HG03159 (cell line): ENCODE results near the gene OXCT2.
"Not testable (repeated sequence)": the region's sequence is repeated elsewhere in the genome, so short reads cannot be mapped to it uniquely, and the experiment has no call there.

Experiments
- ATAC-seq: cut with Tn5 transposase; IDR thresholded peaks from one replicate; pipeline ENCODE4 v1.9.1; 2021; ENCODE audit warnings: mild to moderate bottlenecking, moderate library complexity; ENCODE audit not compliant: unreplicated experiment

Gene OXCT2

DNA sequence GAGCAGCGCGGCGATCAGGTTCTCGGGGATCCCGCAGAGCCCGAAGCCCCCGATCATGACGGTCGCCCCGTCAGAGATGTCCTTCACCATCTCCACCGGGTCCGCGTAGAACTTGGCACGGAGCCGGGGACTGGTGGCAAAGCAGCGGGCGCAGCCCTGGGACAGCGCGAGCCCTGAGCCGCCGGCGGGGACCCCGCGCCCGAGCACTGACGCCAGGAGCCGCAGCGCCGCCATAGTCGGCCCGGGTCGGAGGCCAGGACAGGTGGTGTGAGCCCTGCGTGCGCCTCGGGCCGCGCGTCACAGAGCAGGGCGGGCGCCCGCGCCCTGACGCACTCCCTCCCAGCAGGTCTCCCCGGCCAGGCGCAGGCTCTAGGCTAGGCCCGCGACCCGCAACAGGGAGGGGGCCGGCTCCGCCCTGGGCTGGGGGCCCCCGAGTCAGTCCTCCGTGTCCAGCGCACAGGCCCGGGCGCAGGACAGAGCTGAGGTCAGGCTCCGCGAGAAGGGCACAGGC is at the start of gene OXCT2:
Gene OXCT2, minus strand, starts transcription at position 327 of the 511 bp plus-strand sequence. Its CDS starts 93 bp downstream, at position 234.
- ATAC-seq = not testable (repeated sequence)

DNA sequence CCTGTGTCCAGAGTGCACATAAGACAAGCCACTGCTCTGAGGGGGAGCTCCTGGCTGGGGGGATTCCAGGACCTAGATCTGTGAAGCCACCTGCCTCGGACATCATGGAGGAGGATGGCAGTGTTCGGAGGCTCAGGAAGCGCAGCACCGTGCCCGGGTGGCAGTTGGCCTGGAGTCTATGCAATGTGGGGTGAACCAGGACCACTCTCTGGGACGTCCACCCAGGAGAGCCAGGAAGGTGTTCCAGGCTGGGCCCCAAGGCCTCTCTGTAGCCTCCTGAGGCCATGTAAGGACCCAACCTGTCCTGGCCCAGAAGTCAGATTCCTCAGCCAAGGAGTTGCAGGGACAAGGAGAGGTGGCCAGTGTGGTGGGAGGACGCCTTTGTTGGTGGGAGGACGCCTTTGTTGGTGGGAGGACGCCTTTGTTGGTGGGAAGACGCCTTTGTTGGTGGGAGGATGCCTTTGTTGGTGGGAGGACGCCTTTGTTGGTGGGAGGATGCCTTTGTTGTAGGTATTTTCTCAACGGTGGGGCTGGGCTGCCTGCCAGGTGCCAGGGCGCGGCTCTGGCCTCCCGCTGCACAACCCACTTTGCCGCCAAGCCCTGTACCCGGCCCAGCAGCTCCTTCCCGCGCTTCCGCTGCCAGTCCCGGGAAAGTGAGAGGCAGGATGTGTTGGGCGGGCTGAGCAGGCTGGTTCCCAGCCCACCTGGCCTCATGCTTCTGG is 48.1 kb upstream of the OXCT2 start:
- no peak for ATAC-seq

DNA sequence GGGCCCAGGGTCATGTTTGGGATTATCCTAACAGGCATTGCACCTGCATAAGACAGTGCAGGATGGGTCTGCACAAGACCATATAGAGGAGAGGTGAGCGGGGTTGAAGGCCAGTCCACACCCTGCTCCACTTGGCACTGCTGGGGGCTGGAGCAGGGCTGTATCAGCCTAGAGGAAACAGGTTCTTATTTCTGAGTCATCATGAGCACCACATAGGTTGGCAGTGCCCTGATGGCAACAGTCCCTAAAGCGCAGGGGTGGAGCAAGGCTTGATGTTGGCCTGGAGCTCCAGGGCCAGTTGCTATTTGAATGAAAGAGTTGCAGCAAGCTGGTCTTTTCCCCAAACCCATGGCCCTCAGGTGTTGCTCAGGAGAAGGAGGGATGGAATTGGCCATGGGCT is 47.3 kb upstream of the OXCT2 start:
- no peak for ATAC-seq

DNA sequence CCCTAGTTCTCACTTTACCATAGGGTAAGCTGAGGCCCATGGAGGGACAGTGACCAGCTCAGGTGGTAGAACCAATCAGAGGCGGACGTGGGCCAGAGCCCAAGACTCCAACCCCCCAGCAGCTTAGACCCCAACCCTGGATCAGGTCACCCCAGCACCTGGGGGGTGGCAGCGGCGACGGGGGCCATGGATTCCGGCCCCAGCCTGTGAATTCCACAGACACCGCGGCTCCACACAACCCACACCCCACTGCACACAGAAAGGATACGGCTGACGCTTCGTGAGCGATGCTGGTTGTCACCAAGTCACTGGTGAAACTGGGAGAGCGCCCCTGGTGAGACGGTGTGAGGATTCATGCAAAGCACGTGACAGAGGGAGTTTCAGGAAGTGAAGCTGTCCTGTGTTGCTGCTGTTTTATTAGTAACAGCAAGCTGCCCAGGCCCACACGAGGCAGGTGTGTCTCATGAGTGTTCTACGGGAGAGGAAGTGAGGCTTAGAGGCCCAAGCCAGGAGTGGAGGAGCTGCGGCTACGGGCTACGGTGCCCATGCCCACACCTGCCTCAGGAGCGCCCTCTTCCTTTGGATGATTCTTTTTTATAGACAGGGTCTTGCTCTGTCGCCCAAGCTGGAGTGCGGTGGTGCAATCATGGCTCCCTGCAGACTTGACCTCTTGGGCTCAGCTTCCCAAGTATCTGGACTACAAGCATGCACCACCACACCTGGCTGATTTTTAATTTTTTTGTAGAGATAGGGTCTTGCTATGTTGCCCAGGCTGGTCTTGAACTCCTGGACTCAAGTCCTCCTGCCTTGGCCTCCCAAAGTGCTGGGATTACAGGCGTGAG is 46.2 kb upstream of the OXCT2 start:
- peak; percentile 86 for ATAC-seq

DNA sequence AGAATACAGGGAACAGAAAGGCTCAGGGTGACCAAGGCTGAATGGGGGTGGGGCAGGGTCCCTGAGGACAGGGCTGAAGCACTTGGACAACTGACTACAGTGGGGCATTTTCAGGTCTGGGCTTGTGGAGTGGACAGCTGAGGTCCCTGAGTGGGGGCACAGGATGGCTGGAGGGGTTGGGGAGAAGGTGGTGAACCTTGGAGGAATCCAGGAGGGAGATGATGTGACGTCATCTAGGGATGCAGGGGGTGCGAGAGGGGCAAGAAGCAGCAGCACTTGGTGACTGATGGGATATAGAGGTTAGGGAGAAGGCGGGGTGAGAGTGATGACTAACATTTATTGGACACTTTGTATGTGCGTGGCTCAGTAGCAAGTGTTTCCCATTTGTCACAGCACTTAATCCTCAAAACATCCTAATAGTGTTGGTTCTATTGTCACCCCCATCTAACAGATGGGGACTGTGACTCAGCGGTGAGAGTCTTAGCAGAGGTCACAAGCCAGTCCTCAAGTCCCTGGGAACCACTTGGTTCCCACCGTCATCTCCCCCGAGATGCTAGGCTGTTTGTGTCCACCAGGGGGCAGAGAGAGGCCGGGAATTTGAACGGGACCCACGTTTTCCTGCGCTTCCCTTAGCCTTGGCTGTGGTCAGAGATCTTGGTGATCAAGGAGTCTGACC is 45.4 kb upstream of the OXCT2 start:
- peak; percentile 41 for ATAC-seq

DNA sequence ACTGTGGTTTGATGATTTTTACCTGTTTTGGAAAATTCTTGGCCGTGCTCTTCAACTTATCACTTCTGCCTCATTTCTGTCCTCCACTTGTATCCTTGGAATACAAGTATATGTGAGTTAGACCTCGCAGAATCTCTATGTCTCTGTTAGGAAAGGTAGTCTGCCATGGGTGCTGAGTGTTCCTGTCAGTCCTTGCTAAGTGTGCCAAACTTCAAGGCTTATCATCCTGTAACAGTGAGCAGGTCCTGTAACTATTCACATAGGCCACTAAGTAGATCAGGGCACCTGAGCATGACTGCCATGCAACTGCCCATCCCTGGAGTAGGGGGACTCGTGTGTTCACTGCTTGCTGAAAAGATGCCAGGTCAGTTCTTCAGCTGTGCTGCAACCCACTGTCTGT is 41.8 kb upstream of the OXCT2 start:
- ATAC-seq = no peak

DNA sequence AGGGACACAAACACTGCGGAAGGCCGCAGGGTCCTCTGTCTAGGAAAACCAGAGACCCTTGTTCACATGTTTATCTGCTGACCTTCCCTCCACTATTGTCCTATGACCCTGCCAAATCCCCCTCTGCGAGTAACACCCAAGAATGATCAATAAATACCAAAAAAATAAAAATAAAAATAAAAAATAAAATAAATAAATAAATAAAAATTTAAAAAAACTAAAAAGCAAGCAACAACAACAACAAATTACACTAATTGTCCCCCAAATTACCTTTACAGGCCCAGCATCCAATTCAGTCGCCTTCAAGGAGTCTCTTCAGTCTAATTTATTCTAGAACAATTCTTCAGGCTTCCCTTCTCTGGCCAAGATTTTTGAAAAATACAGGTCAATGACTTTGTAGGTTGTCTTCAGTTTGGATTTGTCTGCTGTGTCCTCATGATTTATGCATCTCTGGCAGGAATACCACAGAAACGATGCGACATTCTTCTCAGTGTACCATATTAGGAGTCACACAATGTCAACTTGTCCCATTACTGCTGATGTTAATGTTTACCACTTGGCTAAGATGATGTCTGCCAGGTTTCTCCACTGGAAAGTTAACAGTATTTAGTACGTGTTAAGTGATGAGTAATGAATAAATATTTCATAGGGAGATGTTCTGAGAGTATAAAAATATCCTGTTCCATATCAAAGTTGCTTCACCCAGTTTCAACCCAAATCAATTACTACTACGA is 37.8 kb upstream of the OXCT2 start:
- no peak for ATAC-seq

DNA sequence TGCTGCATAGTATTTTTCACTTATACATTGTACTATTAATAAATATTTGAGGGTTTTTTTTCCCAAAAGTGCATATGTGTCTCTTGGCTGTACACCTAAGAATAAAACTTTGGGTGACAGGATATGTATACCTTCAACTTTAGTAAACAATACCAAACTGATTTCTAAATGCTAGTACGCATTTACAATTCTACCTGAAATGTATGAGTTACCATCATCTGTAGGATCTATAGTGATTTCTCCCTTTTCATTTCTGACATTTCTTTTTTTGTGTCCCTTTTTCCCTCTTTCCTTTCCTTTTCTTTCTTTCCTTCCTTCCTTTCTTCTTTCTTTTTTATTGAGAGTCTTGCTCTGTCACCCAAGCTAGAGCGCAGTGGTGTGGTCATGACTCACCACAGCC is 34.2 kb upstream of the OXCT2 start:
- ATAC-seq = no peak

DNA sequence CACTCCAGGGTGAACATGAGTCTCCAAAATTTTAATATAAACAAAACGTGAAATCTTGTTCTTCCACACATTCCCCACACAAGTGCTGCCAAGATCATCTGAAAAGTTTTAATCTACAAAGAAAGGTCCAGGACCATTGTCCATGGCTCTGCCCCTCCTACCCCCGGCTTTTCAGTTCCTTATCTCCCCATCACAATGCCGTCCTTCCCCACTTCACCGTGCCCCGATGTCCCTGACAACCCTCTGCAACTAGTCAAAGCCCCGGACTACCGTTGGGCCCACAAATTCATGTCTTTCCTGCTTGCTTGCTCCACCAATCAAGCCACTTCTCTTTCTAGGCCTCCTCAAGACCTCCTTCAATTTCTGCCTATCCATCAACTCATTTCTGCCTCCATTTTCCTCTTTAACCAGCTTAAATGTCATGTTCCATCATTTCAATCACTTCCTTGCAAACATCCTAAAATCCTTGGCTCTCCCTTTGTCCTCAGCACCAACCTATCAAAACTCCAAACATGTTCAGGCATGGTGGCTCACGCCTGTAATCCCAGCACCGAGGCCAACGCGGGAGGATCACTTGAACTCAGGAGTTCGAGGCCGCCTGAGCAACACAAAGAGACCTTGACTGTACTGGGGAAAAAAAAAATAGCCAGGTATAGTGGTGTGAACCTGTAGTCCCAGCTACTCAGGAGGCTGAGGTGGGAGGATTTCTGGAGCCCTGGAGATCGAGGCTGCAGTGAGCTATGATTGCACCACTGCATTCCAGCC is 31.5 kb upstream of the OXCT2 start:
- ATAC-seq = no peak

DNA sequence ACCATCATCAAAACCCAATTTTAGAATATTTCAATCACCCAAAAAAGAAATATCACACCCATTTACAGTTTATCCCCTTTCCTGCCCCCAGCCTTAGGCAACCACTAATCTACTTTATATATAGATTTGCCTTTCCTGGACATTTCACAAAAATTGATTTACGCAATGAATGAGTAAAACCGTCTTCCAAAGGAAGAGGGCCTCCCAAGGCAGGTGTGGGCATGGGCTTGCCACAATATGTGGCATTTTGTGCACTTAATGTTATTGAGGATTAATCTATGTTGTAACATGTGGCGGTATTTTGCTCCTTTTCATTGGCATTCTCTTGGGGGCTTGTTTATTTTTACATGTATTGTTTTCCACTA is 29.3 kb upstream of the OXCT2 start:
- no peak for ATAC-seq

DNA sequence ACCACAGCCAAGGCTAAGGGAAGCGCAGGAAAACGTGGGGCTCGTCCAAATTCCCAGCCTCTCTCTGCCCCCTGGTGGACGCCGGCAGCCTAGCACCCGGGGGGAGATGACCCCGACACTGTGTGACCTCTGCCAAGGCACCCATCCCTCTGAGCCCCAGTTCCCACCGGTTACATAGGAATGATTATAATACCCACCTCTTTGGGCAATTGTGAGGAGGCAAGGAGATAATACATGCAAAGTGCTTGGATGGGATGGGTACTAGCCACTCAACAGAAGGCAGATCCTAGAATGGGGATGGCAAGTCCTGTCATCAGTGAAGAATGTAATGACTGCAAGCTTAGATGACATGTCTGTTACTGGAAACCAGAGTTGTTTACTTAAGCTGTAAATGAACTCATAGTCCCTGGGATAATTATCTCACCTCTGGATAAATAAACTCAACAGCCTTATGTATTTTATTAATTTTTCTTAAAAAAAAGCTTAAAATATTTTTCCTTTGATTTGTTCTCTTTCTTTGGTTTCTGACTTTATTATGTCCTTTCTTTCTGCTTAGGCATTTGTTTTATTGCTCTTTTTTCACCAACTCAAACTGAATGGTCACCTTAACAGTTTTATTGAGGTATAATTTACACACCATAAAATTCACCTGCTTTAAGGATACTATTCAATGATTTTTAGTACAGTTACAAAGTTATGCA is 28.8 kb upstream of the OXCT2 start:
- peak; percentile 54 for ATAC-seq

DNA sequence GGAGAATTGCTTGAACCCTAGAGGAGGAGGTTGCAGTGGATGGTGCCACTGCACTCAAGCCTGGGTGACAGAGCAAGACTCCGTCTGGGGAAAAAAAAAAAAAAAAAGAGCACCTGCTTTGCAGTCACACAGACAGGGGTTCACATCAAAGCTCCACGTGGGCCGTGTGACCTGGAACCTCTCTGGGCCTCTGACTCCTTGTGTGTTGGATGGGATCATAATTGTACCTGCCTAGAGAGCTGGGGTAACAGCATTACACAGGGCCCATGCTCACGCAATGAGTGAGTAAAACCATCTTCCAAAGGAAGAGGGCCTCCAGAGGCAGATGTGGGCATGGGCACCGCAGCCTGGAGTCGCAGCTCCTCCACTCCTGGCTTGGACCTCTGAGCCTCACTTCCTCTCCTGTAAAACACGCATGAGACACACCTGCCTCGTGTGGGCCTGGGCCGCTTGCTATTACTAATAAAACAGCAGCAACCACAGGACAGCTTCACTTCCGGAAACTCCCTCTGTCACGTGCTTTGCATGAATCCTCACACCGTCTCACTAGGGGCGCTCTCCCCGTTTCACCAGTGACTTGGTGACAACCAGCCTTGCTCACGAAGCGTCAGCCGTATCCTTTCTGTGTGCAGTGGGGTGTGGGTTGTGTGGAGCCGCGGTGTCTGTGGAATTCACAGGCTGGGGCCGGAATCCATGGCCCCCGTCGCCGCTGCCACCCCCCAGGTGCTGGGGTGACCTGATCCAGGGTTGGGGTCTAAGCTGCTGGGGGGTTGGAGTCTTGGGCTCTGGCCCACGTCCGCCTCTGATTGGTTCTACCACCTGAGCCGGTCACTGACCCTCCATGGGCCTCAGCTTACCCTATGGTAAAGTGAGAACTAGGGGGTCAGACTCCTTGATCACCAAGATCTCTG is 28.0 kb upstream of the OXCT2 start:
- ATAC-seq = peak; percentile 84

DNA sequence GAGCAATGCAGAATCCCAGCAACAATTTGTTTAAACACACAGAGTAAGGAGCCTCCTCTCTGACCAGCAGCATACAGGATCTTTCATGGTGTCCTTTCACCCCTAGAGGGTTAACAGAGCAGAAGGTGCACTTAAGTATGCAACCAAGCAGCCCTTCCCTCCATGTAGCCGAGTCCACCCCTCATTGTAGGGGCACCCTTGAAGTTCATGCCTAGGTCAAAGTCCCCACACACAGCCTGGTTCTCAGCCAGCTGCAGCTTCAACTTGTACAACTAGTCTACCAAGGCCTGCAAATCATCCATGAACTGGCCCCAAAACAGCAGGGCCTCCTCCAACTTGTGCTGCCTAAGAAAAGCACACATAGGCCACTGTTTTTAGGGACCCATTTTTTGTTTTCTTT is 24.5 kb upstream of the OXCT2 start:
- ATAC-seq = no peak

DNA sequence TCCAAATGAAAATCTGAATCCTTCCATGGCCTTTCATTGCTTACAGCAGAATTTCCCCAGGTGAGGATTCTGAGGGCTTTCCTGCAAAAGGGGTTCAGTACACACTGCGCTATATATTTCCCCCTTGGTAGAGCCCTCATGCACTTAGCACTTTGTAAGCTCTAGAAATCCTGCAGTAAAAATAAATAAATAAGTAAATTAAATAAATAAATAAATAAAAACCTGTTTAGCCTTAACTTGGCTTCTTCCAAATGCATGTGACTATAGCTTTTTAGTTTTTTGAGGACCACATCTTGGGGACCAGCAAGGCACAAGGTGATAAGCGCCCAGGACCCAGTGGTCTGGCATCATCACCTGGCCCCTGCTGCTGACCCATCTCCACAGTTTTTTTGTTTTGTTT is 20.7 kb upstream of the OXCT2 start:
- ATAC-seq = no peak

DNA sequence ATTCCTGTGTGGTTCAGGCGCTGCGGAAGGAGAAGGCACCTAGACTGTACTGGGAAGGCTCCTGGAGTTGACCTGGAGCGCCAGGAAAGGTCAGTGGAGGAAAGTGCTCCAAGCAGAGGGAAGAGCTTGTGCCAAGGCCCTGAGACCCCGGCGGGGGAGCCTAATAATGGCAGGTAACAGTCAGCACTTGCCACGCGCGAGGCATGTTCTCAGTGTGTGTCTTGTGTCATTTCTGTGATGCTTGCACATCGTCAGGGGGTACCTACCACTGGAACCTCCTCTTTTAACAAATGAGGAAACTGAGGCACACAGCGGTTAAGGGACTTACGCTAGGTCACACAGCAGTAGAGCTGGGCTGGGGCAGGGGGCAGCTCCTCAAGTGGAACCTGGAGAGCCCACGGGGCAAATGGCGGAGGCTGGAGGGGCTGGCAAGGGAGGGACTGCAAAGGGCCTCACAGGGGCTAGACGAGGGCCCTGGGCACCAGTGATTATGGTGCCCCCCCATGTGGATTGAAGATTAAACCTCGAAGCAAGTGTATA is 18.5 kb upstream of the OXCT2 start:
- no peak for ATAC-seq

DNA sequence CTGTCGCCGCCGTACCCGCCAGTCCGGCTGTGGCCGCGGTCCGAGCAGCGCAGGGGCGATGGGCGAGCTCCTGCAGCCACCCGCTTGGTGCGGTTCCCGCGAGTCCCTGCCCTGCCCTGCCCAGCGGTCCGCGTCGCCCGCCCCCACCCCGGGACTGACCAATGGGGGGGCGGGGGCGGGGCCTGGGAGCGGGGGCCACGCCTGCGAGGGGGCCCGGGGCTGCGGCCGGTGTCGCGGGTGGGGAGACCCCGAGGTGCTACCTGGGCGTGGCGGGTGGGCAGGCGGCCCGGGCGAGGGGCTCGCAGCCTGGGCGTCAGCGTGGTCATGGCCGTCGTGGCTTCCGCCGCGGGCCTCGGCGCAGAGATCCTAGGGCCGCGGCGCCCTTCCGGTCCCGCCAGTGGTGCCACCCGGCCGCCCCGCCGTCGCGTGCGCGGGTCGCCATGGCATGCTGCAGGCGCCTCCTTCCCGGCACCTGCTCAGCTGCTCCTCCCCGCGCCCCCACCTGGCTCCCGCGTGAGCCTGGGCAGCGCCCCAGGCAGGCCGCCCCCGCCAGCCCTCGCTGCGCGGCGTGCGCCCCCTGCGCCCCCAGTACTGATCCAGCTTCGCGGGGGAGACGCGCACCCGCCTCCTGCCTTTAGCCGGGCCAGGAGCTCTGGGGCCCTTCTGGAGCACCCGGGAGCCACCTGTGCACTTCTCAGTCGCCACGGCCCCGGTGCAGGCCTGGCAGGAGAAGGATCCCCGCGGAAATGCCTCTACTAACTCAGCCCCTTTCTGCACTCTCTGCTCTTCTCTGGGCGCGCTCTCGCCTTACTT is 17.8 kb upstream of the OXCT2 start, which contains the start of gene BMP8B:
Gene BMP8B, minus strand, starts transcription at position 108 of the 813 bp plus-strand sequence. CDS start 380 bp downstream, outside the sequence.
- no peak for ATAC-seq

DNA sequence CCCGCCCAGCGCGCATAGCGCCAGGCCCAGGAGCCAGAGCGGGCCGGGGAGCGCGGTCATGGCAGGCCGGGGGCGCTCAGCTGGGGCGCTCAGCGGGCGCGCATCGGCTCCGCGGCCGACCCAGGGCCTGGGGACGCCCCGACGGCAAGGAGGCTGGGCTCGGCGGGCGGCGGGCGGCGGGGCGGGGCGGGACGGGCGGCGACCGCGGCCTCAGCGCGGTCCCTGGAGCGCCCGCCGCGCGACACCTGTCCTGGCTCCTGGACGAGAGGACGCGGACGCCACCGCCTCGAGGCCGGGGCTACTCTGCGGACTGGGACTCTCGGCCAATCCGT is 17.2 kb upstream of the OXCT2 start:
- no peak for ATAC-seq
